ENCODE results near the gene ZFP36L2. TPM values are rescaled to one million over a fixed set of nuclear protein-coding genes. Genes with fewer than 3 reads are reported as not detected.
"Not testable (repeated sequence)": the region's sequence is repeated elsewhere in the genome, so short reads cannot be mapped to it uniquely, and the experiment has no call there.

Gene ZFP36L2
- total RNA-seq, 1 donor from 2014 or later: 5.7 TPM

- no peak for DNase-seq (ENCODE audit: low read depth, low spot score)
Observed at GRCh38 chr2:43210125-43210466, 16.3 kb downstream of the ZFP36L2 start.

GRCh38 chr2:43209204-43209717 is 17.1 kb downstream of the ZFP36L2 start:
- DNase-seq (ENCODE audit: low read depth, low spot score): no peak

- DNase-seq (ENCODE audit: low read depth, low spot score): no peak
Observed at GRCh38 chr2:43207553-43208300, 18.7 kb downstream of the ZFP36L2 start.

- DNase-seq (ENCODE audit: low read depth, low spot score): no peak
Observed at GRCh38 chr2:43206602-43207001, 19.8 kb downstream of the ZFP36L2 start.

GRCh38 chr2:43203373-43203772 is 23.0 kb downstream of the ZFP36L2 start:
- DNase-seq (ENCODE audit: low read depth, low spot score): no peak

GRCh38 chr2:43202289-43202688 is 24.1 kb downstream of the ZFP36L2 start:
- no peak for DNase-seq (ENCODE audit: low read depth, low spot score)

- no peak for DNase-seq (ENCODE audit: low read depth, low spot score)
Observed at GRCh38 chr2:43201497-43201896, 24.9 kb downstream of the ZFP36L2 start.

- no peak for DNase-seq (ENCODE audit: low read depth, low spot score)
Observed at GRCh38 chr2:43201016-43201415, 25.4 kb downstream of the ZFP36L2 start.

- no peak for DNase-seq (ENCODE audit: low read depth, low spot score)
Observed at GRCh38 chr2:43199492-43200488, 26.6 kb downstream of the ZFP36L2 start.

- DNase-seq (ENCODE audit: low read depth, low spot score): no peak
Observed at GRCh38 chr2:43198263-43198662, 28.1 kb downstream of the ZFP36L2 start.

GRCh38 chr2:43197588-43197896 is 28.9 kb downstream of the ZFP36L2 start:
- DNase-seq (ENCODE audit: low read depth, low spot score): no peak

- no peak for DNase-seq (ENCODE audit: low read depth, low spot score)
Observed at GRCh38 chr2:43196768-43197587, 29.4 kb downstream of the ZFP36L2 start.

- DNase-seq (ENCODE audit: low read depth, low spot score): no peak
Observed at GRCh38 chr2:43194121-43194869, 32.1 kb downstream of the ZFP36L2 start.

GRCh38 chr2:43193652-43194120 is 32.7 kb downstream of the ZFP36L2 start:
- no peak for DNase-seq (ENCODE audit: low read depth, low spot score)

GRCh38 chr2:43192744-43193651 is 33.4 kb downstream of the ZFP36L2 start:
- DNase-seq (ENCODE audit: low read depth, low spot score): no peak

- DNase-seq (ENCODE audit: low read depth, low spot score): no peak
Observed at GRCh38 chr2:43191947-43192516, 34.4 kb downstream of the ZFP36L2 start.

GRCh38 chr2:43190311-43191052 is 35.9 kb downstream of the ZFP36L2 start:
- no peak for DNase-seq (ENCODE audit: low read depth, low spot score)

- not testable (repeated sequence) for DNase-seq (ENCODE audit: low read depth, low spot score)
Observed at GRCh38 chr2:43189861-43190260, 36.5 kb downstream of the ZFP36L2 start.
